WTC11 (cell line): ENCODE data around the gene THEMIS2. TPM values are rescaled to one million over a fixed set of nuclear protein-coding genes. Genes with fewer than 3 reads are reported as not detected.

Experiments used
- ATAC-seq: fragments of 200-7000 bp; cut with Tn5 transposase; 2 replicates; pipeline ENCODE4 v1.10.0; 2021; ENCODE audit warnings: mild to moderate bottlenecking, moderate library complexity
- Bru-seq: library from RNA; stranded (reverse); fragments of 400-500 nt; gene quantifications from one replicate; lab custom pipeline; 2021; lab: Mats Ljungman, UMichigan
- CTCF ChIA-PET: fragments of 300-600 bp; sonication (Branson Sonifier 250); formaldehyde crosslinking; loops from one replicate; lab custom pipeline; 2021; ENCODE audit warnings: antibody characterized with exemption; lab: Charles Lee
- POLR2A ChIA-PET: fragments of 350-600 bp; sonication (Branson Sonifier 250); formaldehyde crosslinking; loops from one replicate; lab custom pipeline; 2021; ENCODE audit warnings: antibody characterized with exemption; lab: Charles Lee
- DNase-seq: peaks from one replicate; pipeline ENCODE4 v3.0.0; 2021; ENCODE audit warnings: low spot score
- H3K27ac Mint-ChIP-seq: 2 replicates; pipeline ENCODE4 v1.8.0; 2021; ENCODE audit warnings: mixed read lengths
- H3K27me3 Mint-ChIP-seq: 2 replicates; pipeline ENCODE4 v1.8.0; 2021; ENCODE audit warnings: low read depth, mild to moderate bottlenecking, moderate library complexity, mixed read lengths
- H3K36me3 Mint-ChIP-seq: 2 replicates; pipeline ENCODE4 v1.8.0; 2021; ENCODE audit warnings: mixed read lengths
- H3K4me1 Mint-ChIP-seq: 2 replicates; pipeline ENCODE4 v1.8.0; 2022; ENCODE audit warnings: mixed read lengths
- H3K4me3 Mint-ChIP-seq: 2 replicates; pipeline ENCODE4 v1.8.0; 2021; ENCODE audit warnings: mild to moderate bottlenecking, moderate library complexity, mixed read lengths
- H3K9me3 Mint-ChIP-seq: 2 replicates; pipeline ENCODE4 v1.8.0; 2021; ENCODE audit warnings: mixed read lengths
- ATF1 ChIP-seq: sonication (generic); formaldehyde crosslinking; IDR thresholded peaks from 2 replicates; pipeline ENCODE4 v1.8.1; 2023; ENCODE audit warnings: mild to moderate bottlenecking, moderate library complexity, missing genetic modification reagents
- ATF3 ChIP-seq: sonication (generic); formaldehyde crosslinking; conservative IDR thresholded peaks from 2 replicates; pipeline ENCODE4 v1.8.1; 2022; ENCODE audit warnings: mild to moderate bottlenecking, missing genetic modification reagents
- ATF6 ChIP-seq: sonication (generic); formaldehyde crosslinking; IDR thresholded peaks from 2 replicates; pipeline ENCODE4 v1.8.1; 2023; ENCODE audit warnings: mild to moderate bottlenecking, missing genetic modification reagents
- ELF4 ChIP-seq: sonication (generic); formaldehyde crosslinking; IDR thresholded peaks from 2 replicates; pipeline ENCODE4 v1.8.1; 2022; ENCODE audit warnings: low read depth, mild to moderate bottlenecking, moderate library complexity, missing genetic modification reagents
- FOXK1 ChIP-seq: sonication (generic); formaldehyde crosslinking; IDR thresholded peaks from 2 replicates; pipeline ENCODE4 v1.8.0; 2022; ENCODE audit warnings: mild to moderate bottlenecking, moderate library complexity, missing genetic modification reagents
- GTF2I ChIP-seq: fragments of 250-450 bp; sonication (Bioruptor Pico); conservative IDR thresholded peaks from 2 replicates; pipeline ENCODE4 v1.4.0; 2021; ENCODE audit warnings: mild to moderate bottlenecking
- JAZF1 ChIP-seq: fragments of 250-450 bp; sonication (Bioruptor Pico); IDR thresholded peaks from 2 replicates; pipeline ENCODE4 v1.9.0; 2021; ENCODE audit warnings: moderate library complexity, mild to moderate bottlenecking, inconsistent platforms
- JUN ChIP-seq: sonication (generic); formaldehyde crosslinking; IDR thresholded peaks from 2 replicates; pipeline ENCODE4 v1.8.0; 2023; ENCODE audit warnings: mild to moderate bottlenecking, missing genetic modification reagents
- KAT7 ChIP-seq: sonication (generic); formaldehyde crosslinking; IDR thresholded peaks from 2 replicates; pipeline ENCODE4 v1.8.1; 2023; ENCODE audit warnings: missing genetic modification reagents, mild to moderate bottlenecking, borderline replicate concordance
- NR1H2 ChIP-seq: sonication (generic); formaldehyde crosslinking; IDR thresholded peaks from 2 replicates; pipeline ENCODE4 v1.9.0; 2021; ENCODE audit warnings: mild to moderate bottlenecking, moderate library complexity, missing genetic modification reagents
- NR2C2 ChIP-seq: sonication (generic); formaldehyde crosslinking; IDR thresholded peaks from 2 replicates; pipeline ENCODE4 v1.8.0; 2022; ENCODE audit warnings: mild to moderate bottlenecking, missing genetic modification reagents
- PREB ChIP-seq: sonication (generic); formaldehyde crosslinking; IDR thresholded peaks from 2 replicates; pipeline ENCODE4 v1.8.1; 2022; ENCODE audit warnings: mild to moderate bottlenecking, missing genetic modification reagents, moderate library complexity, borderline replicate concordance
- PRRX2 ChIP-seq: fragments of 250-450 bp; sonication (Bioruptor Pico); IDR thresholded peaks from 2 replicates; pipeline ENCODE4 v1.8.0; 2021; ENCODE audit warnings: mild to moderate bottlenecking
- SMAD4 ChIP-seq: sonication (generic); formaldehyde crosslinking; IDR thresholded peaks from 2 replicates; pipeline ENCODE4 v1.8.0; 2022; ENCODE audit warnings: mild to moderate bottlenecking, missing genetic modification reagents
- TCF7 ChIP-seq: sonication (generic); formaldehyde crosslinking; IDR thresholded peaks from 2 replicates; pipeline ENCODE4 v1.8.0; 2022; ENCODE audit warnings: mild to moderate bottlenecking, low read depth, missing genetic modification reagents, moderate library complexity
- ZBTB21 ChIP-seq: sonication (generic); formaldehyde crosslinking; IDR thresholded peaks from 2 replicates; pipeline ENCODE4 v1.8.1; 2023; ENCODE audit warnings: mild to moderate bottlenecking, missing genetic modification reagents, borderline replicate concordance
- ZBTB43 ChIP-seq: sonication (generic); formaldehyde crosslinking; IDR thresholded peaks from 2 replicates; pipeline ENCODE4 v1.8.1; 2023; ENCODE audit warnings: mild to moderate bottlenecking, missing genetic modification reagents
- ZNF232 ChIP-seq: sonication (generic); formaldehyde crosslinking; IDR thresholded peaks from 2 replicates; pipeline ENCODE4 v1.8.0; 2022; ENCODE audit warnings: mild to moderate bottlenecking, missing genetic modification reagents
- ZNF263 ChIP-seq: sonication (generic); formaldehyde crosslinking; IDR thresholded peaks from 2 replicates; pipeline ENCODE4 v1.8.1; 2022; ENCODE audit warnings: low read depth, mild to moderate bottlenecking, moderate library complexity, missing genetic modification reagents
- ZNF671 ChIP-seq: fragments of 250-450 bp; sonication (Bioruptor Pico); IDR thresholded peaks from 2 replicates; pipeline ENCODE4 v1.8.0; 2021; ENCODE audit warnings: mild to moderate bottlenecking
- long read RNA-seq, 3 experiments: library from RNA in 1 of 3; library from capped mRNA in 1 of 3; library from polyadenylated mRNA in 1 of 3; unstranded in 2 of 3; stranded (forward) in 1 of 3; transcript quantifications; one replicate each; pipeline ENCODE4 v2.0.0, GENCODE V29; 2021
- total RNA-seq: library from RNA; stranded (reverse); gene quantifications from 3 replicates; pipeline ENCODE4 v1.2.3, GENCODE V29; 2021
- TF ChIP-seq, protein P1 (sequence below): sonication (generic); formaldehyde crosslinking; IDR thresholded peaks from 2 replicates; pipeline ENCODE4 v1.8.1; 2022; ENCODE audit warnings: low read depth, missing genetic modification reagents, borderline replicate concordance
- TF ChIP-seq, protein P2 (sequence below): sonication (generic); formaldehyde crosslinking; IDR thresholded peaks from 2 replicates; pipeline ENCODE4 v1.8.0; 2022; ENCODE audit warnings: mild to moderate bottlenecking, missing genetic modification reagents
- TF ChIP-seq, protein P3 (sequence below): fragments of 250-450 bp; sonication (Bioruptor Pico); IDR thresholded peaks from 2 replicates; pipeline ENCODE4 v1.9.0; 2021; ENCODE audit warnings: moderate library complexity, mild to moderate bottlenecking, inconsistent platforms, borderline replicate concordance
- TF ChIP-seq, protein P4 (sequence below): sonication (generic); formaldehyde crosslinking; IDR thresholded peaks from 2 replicates; pipeline ENCODE4 v1.8.0; 2022; ENCODE audit warnings: mild to moderate bottlenecking, missing genetic modification reagents
- TF ChIP-seq, protein P5 (sequence below): fragments of 250-450 bp; sonication (Bioruptor Pico); IDR thresholded peaks from 2 replicates; pipeline ENCODE4 v2.1.2; 2022; ENCODE audit warnings: mild to moderate bottlenecking, moderate library complexity

Gene THEMIS2
- total RNA-seq (12.7 to 13.0 TPM (median 12.9 TPM) in 3 replicates), Bru-seq, nascent RNA (percentile 50 among the genes with signal in this experiment)
- long read RNA-seq, experiment 1, transcript THEMIS2-202 (6 exons, 2,687 nt) = major isoform, 32 of 46 reads
- long read RNA-seq, experiment 1, partial matches to known transcripts = 3 of 46 reads
- long read RNA-seq, experiment 1, other reads (novel, unspliced or antisense) = 7 of 46 reads
- long read RNA-seq, experiment 2, transcript THEMIS2-202 (6 exons, 2,687 nt) = major isoform, 10 of 19 reads
- long read RNA-seq, experiment 2, partial matches to known transcripts = 3 of 19 reads
- long read RNA-seq, experiment 2, other reads (novel, unspliced or antisense) = 3 of 19 reads
- long read RNA-seq, experiment 3, transcript THEMIS2-202 (6 exons, 2,687 nt) = major isoform, 6 of 10 reads
- long read RNA-seq, experiment 3, partial matches to known transcripts = 0 of 10 reads
- long read RNA-seq, experiment 3, other reads (novel, unspliced or antisense) = 1 of 10 reads

DNA sequence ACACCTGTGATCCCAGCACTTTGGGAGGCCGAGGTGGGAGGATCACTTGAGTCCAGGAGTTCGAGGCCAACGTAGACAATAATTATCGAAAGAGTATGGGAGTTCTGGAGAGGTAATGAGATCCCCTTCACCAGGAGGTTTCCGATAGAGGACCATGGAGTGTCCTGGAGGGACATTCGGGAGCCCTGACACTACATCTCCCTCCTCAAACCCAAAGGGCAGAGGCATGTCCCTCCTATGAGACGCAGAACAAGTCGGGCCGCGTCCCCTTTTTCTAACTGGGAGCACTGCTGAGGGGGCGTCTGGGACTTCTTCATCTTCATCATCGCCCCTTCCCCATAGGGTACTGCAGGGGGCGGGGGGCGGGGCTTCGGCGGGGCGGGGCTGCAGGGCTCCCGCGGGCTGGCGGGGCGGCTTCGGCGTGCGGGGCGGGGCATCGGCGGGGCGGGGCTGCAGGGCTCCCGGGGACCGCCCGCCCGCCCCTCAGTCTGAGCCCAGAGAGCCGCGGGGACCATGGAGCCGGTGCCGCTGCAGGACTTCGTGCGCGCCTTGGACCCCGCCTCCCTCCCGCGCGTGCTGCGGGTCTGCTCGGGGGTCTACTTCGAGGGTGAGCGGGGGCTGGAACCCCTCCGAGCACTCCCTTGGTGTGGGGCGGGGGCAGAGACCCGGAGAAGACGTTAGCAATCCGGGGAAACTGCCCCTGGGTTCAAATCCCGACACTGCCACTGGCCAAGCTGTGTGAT, at the start of gene THEMIS2:
THEMIS2 (plus strand) TSS at position 486 of the 743 bp plus-strand sequence; CDS start at position 514, 28 bp downstream.
- Mint-ChIP-seq H3K4me1 (peaks cover 14% of the 10 kb centered on the region), H3K4me3 (peak within 1 kb of the TSS; percentile 81), H3K9me3 (no peaks in the 10 kb centered on the region), H3K27ac (0 out of 2 replicates have a peak within 1 kb of the TSS, but pooled peaks have one; percentile 58), H3K27me3 (peaks cover 6% of the 10 kb centered on the region), H3K36me3 (no peaks in the 10 kb centered on the region)
- CTCF ChIA-PET = interaction anchor here (0.6 to 1.2 kb wide), 5 partner anchors 15 to 203 kb away, joined by 3 to 6 read pairs (median 3); no protein-coding TSS in a partner anchor
- POLR2A ChIA-PET = interaction anchor here (0.8 to 1.4 kb wide), 3 partner anchors 14 to 88 kb away, joined by 3 to 4 read pairs (median 3); partner anchors contain the start of gene XKR8
- peak; percentile 93 for ATAC-seq
- DNase-seq = peak; percentile 84
- no peak for TF ChIP-seq ZBTB43
- TF ChIP-seq ZNF232 (CRISPR knock-in tag) = no peak
- TF ChIP-seq ZBTB21 (CRISPR knock-in tag) = no peak
- no peak for TF ChIP-seq ZNF671 (CRISPR knock-in tag)
- TF ChIP-seq, protein P1, sequence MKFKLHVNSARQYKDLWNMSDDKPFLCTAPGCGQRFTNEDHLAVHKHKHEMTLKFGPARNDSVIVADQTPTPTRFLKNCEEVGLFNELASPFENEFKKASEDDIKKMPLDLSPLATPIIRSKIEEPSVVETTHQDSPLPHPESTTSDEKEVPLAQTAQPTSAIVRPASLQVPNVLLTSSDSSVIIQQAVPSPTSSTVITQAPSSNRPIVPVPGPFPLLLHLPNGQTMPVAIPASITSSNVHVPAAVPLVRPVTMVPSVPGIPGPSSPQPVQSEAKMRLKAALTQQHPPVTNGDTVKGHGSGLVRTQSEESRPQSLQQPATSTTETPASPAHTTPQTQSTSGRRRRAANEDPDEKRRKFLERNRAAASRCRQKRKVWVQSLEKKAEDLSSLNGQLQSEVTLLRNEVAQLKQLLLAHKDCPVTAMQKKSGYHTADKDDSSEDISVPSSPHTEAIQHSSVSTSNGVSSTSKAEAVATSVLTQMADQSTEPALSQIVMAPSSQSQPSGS (CRISPR knock-in tag) = no peak
- TF ChIP-seq, protein P2, sequence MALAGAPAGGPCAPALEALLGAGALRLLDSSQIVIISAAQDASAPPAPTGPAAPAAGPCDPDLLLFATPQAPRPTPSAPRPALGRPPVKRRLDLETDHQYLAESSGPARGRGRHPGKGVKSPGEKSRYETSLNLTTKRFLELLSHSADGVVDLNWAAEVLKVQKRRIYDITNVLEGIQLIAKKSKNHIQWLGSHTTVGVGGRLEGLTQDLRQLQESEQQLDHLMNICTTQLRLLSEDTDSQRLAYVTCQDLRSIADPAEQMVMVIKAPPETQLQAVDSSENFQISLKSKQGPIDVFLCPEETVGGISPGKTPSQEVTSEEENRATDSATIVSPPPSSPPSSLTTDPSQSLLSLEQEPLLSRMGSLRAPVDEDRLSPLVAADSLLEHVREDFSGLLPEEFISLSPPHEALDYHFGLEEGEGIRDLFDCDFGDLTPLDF (CRISPR knock-in tag) = no peak
- TF ChIP-seq, protein P3, sequence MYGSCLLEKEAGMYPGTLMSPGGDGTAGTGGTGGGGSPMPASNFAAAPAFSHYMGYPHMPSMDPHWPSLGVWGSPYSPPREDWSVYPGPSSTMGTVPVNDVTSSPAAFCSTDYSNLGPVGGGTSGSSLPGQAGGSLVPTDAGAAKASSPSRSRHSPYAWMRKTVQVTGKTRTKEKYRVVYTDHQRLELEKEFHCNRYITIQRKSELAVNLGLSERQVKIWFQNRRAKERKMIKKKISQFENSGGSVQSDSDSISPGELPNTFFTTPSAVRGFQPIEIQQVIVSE (CRISPR knock-in tag) = no peak
- TF ChIP-seq GTF2I (CRISPR knock-in tag) = no peak
- TF ChIP-seq NR2C2 = no peak
- no peak for TF ChIP-seq ATF6 (CRISPR knock-in tag)
- TF ChIP-seq JAZF1 (CRISPR knock-in tag) = no peak
- TF ChIP-seq, protein P4, sequence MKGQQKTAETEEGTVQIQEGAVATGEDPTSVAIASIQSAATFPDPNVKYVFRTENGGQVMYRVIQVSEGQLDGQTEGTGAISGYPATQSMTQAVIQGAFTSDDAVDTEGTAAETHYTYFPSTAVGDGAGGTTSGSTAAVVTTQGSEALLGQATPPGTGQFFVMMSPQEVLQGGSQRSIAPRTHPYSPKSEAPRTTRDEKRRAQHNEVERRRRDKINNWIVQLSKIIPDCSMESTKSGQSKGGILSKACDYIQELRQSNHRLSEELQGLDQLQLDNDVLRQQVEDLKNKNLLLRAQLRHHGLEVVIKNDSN = no peak
- TF ChIP-seq JUN (CRISPR knock-in tag) = 0 out of 2 replicates have a peak, but pooled peaks have one; percentile 27
- no peak for TF ChIP-seq PREB (CRISPR knock-in tag)
- no peak for TF ChIP-seq ZNF263
- no peak for TF ChIP-seq KAT7 (CRISPR knock-in tag)
- TF ChIP-seq ATF3 (CRISPR knock-in tag) = no peak
- no peak for TF ChIP-seq PRRX2 (CRISPR knock-in tag)
- TF ChIP-seq, protein P5, sequence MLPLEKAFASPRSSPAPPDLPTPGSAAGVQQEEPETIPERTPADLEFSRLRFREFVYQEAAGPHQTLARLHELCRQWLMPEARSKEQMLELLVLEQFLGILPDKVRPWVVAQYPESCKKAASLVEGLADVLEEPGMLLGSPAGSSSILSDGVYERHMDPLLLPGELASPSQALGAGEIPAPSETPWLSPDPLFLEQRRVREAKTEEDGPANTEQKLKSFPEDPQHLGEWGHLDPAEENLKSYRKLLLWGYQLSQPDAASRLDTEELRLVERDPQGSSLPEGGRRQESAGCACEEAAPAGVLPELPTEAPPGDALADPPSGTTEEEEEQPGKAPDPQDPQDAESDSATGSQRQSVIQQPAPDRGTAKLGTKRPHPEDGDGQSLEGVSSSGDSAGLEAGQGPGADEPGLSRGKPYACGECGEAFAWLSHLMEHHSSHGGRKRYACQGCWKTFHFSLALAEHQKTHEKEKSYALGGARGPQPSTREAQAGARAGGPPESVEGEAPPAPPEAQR (CRISPR knock-in tag) = no peak
- TF ChIP-seq SMAD4 (CRISPR knock-in tag) = no peak
- no peak for TF ChIP-seq ATF1 (CRISPR knock-in tag)
- TF ChIP-seq NR1H2 (CRISPR knock-in tag) = no peak
- TF ChIP-seq ELF4 = no peak
- no peak for TF ChIP-seq FOXK1 (CRISPR knock-in tag)
- no peak for TF ChIP-seq TCF7 (CRISPR knock-in tag)
